Hematopoietic multipotent progenitor cell treated with erythropoietin and hydrocortisone succinate and interleukin-3 and kit ligand, for 17 days (in vitro differentiated cells): ENCODE measurements around the gene DCAF11.
"Not testable (repeated sequence)": the region's sequence is repeated elsewhere in the genome, so short reads cannot be mapped to it uniquely, and the experiment has no call there.

Experiments used
- DNase-seq: peaks from one replicate; pipeline ENCODE4 v3.0.0-alpha.2; 2015; ENCODE audit warnings: low spot score

DCAF11 gene

GRCh38 chr14:24096545-24097181, 17.9 kb upstream of the DCAF11 start:
- DNase-seq: no peak

- DNase-seq: no peak
Observed at GRCh38 chr14:24098229-24098926, 16.2 kb upstream of the DCAF11 start.

GRCh38 chr14:24098927-24099813, 15.4 kb upstream of the DCAF11 start:
- DNase-seq: no peak

- DNase-seq: no peak
Observed at GRCh38 chr14:24100197-24100981, 14.2 kb upstream of the DCAF11 start.

- DNase-seq: no peak
Observed at GRCh38 chr14:24100982-24101494, 13.5 kb upstream of the DCAF11 start.

GRCh38 chr14:24102357-24103048, 12.1 kb upstream of the DCAF11 start:
- no peak for DNase-seq

GRCh38 chr14:24103451-24103850, 11.1 kb upstream of the DCAF11 start:
- no peak for DNase-seq

GRCh38 chr14:24105609-24106239, 8.9 kb upstream of the DCAF11 start:
- DNase-seq: not testable (repeated sequence)

- no peak for DNase-seq
Observed at GRCh38 chr14:24106672-24107271, 7.8 kb upstream of the DCAF11 start.

GRCh38 chr14:24108336-24108874, 6.2 kb upstream of the DCAF11 start:
- DNase-seq: no peak

GRCh38 chr14:24110060-24110459, 4.5 kb upstream of the DCAF11 start:
- no peak for DNase-seq

- no peak for DNase-seq
Observed at GRCh38 chr14:24110523-24110922, 4.1 kb upstream of the DCAF11 start.

GRCh38 chr14:24113379-24113800, 1.2 kb upstream of the DCAF11 start:
- DNase-seq: no peak

- DNase-seq: peak; percentile 84
Observed at GRCh38 chr14:24113801-24114531, 611 bp upstream of the DCAF11 start.

GRCh38 chr14:24115422-24116127, 998 bp downstream of the DCAF11 start:
- DNase-seq: no peak

- DNase-seq: peak; percentile 52
Observed at GRCh38 chr14:24116128-24116814, 1.7 kb downstream of the DCAF11 start.

- peak; percentile 30 for DNase-seq
Observed at GRCh38 chr14:24117179-24117578, 2.6 kb downstream of the DCAF11 start.

- DNase-seq: no peak
Observed at GRCh38 chr14:24119691-24120090, 5.1 kb downstream of the DCAF11 start.
